Chondrocyte (in vitro differentiated cells): ENCODE data around the gene CCL7. TPM values are rescaled to one million over a fixed set of nuclear protein-coding genes. Genes with fewer than 3 reads are reported as not detected.

Source experiments
- DNase-seq: peaks from one replicate; pipeline ENCODE4 v3.0.0; 2021; ENCODE audit warnings: mixed read lengths, low spot score
- H3K27ac Mint-ChIP-seq: one replicate; pipeline ENCODE4 v1.8.0; 2021; ENCODE audit warnings: mild to moderate bottlenecking, moderate library complexity, mixed read lengths; ENCODE audit not compliant: unreplicated experiment
- H3K27me3 Mint-ChIP-seq: 2 replicates; pipeline ENCODE4 v1.8.0; 2021; ENCODE audit warnings: low read depth, mixed read lengths
- H3K36me3 Mint-ChIP-seq: 2 replicates; pipeline ENCODE4 v1.8.0; 2021; ENCODE audit warnings: low read depth, mixed read lengths
- H3K4me1 Mint-ChIP-seq: 2 replicates; pipeline ENCODE4 v1.8.0; 2021; ENCODE audit warnings: low read depth, mild to moderate bottlenecking, mixed read lengths
- H3K4me3 Mint-ChIP-seq: one replicate; pipeline ENCODE4 v1.8.0; 2021; ENCODE audit warnings: mild to moderate bottlenecking, moderate library complexity, mixed read lengths; ENCODE audit not compliant: unreplicated experiment
- H3K9me3 Mint-ChIP-seq: 2 replicates; pipeline ENCODE4 v1.8.0; 2021; ENCODE audit warnings: low read depth, mixed read lengths
- total RNA-seq: library from RNA; stranded (reverse); gene quantifications from 3 replicates; pipeline ENCODE4 v1.2.1, GENCODE V29; 2021
- TF ChIP-seq, protein P1 (sequence below): fragments of 200-600 bp; sonication (generic); IDR thresholded peaks from 2 replicates; pipeline ENCODE4 v1.5.0; 2021; ENCODE audit warnings: antibody characterized with exemption, mild to moderate bottlenecking, moderate library complexity

CCL7 gene
- total RNA-seq, 1 donor from 2014 or later, result not detected

DNA sequence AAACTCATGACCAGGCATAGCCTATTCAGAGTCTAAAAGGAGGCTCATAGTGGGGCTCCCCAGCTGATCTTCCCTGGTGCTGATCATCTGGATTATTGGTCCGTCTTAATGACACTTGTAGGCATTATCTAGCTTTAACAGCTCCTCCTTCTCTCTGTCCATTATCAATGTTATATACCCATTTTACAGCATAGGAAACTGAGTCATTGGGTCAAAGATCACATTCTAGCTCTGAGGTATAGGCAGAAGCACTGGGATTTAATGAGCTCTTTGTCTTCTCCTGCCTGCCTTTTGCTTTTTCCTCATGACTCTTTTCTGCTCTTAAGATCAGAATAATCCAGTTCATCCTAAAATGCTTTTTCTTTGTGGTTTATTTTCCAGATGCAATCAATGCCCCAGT lies 14.2 kb upstream of the CCL7 start:
- TF ChIP-seq, protein P1, sequence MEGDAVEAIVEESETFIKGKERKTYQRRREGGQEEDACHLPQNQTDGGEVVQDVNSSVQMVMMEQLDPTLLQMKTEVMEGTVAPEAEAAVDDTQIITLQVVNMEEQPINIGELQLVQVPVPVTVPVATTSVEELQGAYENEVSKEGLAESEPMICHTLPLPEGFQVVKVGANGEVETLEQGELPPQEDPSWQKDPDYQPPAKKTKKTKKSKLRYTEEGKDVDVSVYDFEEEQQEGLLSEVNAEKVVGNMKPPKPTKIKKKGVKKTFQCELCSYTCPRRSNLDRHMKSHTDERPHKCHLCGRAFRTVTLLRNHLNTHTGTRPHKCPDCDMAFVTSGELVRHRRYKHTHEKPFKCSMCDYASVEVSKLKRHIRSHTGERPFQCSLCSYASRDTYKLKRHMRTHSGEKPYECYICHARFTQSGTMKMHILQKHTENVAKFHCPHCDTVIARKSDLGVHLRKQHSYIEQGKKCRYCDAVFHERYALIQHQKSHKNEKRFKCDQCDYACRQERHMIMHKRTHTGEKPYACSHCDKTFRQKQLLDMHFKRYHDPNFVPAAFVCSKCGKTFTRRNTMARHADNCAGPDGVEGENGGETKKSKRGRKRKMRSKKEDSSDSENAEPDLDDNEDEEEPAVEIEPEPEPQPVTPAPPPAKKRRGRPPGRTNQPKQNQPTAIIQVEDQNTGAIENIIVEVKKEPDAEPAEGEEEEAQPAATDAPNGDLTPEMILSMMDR, result no peak
- Mint-ChIP-seq H3K9me3 (no peaks in the 10 kb centered on the region), H3K4me1 (peaks cover 77% of the 10 kb centered on the region), H3K4me3 (peak overlapping the region; percentile 74), H3K36me3 (no peaks in the 10 kb centered on the region), H3K27ac (peak overlapping the region; percentile 97), H3K27me3 (no peaks in the 10 kb centered on the region)
- no peak for DNase-seq

DNA sequence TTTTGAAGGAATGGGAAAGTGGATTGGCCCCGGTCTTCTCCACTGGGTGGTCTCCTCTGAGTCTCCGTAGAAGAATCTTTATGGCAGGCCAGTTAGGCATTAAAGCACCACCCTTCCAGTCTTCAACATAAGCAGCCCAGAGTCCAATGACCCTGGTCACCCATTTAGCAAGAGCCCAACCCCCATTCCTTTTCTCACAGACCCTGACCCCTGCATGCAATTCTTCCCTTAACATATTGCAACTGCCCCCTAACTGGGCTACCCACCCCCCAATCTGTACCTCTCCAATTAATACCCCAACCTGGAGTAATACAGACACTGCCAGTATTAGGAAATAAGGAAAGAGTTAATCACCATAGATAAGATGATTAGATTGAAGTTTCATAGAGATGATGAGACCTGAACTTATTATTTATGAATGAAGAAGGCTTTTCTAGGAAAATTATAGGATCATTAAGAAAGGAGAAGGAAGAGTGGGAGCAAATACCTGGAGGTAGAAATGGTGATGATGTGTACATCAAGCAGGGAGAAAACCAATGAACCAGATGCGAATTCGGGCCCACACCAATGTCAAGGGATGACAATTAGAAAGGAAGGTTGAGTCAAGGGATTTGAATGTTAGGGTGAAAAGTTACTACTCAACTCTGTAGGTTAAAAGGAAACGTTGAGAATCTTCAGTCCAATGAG lies 12.6 kb upstream of the CCL7 start:
- Mint-ChIP-seq H3K9me3 (no peaks in the 10 kb centered on the region), H3K27me3 (no peaks in the 10 kb centered on the region), H3K4me1 (peaks cover 61% of the 10 kb centered on the region), H3K27ac (no peak overlapping the region), H3K36me3 (no peaks in the 10 kb centered on the region), H3K4me3 (no peak overlapping the region)
- TF ChIP-seq, protein P1, result no peak
- no peak for DNase-seq

DNA sequence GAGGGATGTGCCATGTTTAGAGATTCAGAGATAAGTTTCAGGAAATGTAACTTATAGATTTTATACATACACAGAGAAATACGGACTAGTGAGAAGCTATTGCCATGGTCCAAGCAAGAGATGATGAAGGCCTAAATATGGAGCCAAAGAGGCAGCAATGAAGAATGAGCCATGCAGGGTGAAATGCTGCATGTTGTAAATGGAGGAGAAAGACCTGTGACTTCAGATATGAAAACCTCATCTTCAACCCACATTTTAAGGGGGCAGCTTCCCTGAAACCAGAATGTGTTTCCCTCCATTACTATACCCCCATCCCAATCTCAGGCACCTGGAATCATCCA lies 12.1 kb upstream of the CCL7 start:
- no peaks in the 10 kb centered on the region for H3K36me3 Mint-ChIP-seq
- no peaks in the 10 kb centered on the region for H3K27me3 Mint-ChIP-seq
- TF ChIP-seq, protein P1, result no peak
- H3K9me3 Mint-ChIP-seq, result no peaks in the 10 kb centered on the region
- no peak overlapping the region for H3K4me3 Mint-ChIP-seq
- peaks cover 56% of the 10 kb centered on the region for H3K4me1 Mint-ChIP-seq
- no peak for DNase-seq
- no peak overlapping the region for H3K27ac Mint-ChIP-seq

DNA sequence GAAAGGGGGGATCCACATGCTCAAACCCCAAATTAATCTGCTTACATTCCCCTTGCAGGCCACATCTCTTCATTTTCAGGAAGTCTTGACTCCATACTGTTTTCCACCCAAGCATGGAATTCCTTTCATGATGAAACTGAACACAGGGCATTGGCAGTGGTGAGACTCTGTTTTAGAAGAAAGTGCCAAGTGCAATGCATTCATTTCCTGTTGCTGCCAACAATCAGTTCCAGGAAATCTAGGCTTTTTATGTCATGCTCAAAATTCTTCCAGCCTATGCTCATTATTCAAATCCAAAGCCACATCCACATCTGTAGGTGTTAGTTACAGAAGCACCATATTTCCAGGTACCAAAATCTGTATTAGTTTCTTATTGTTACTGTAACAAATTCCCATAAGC lies 10.9 kb upstream of the CCL7 start:
- no peak for DNase-seq
- no peaks in the 10 kb centered on the region for H3K9me3 Mint-ChIP-seq
- TF ChIP-seq, protein P1, result no peak
- no peak overlapping the region for H3K4me3 Mint-ChIP-seq
- H3K4me1 Mint-ChIP-seq, result peaks cover 44% of the 10 kb centered on the region
- no peaks in the 10 kb centered on the region for H3K27me3 Mint-ChIP-seq
- no peaks in the 10 kb centered on the region for H3K36me3 Mint-ChIP-seq
- peak overlapping the region; percentile 55 for H3K27ac Mint-ChIP-seq

DNA sequence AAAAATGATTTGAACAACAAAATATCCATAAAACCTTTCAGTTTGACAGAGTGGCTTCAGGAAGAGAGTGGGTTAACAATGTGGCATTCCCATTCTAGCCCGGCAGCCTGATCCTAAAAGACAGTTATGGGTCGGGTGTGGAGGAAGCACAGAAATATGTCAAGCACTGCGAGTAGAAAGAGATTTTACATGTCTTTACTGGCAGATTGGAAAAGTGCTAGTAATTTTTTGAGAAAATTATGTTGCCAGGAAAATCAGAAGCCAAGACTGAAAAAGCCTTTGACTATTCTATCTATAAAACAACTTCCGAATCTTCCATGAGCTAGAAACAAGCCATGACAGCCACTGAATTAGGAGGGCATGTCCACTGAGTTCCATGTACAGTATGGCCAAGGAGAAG lies 9.2 kb upstream of the CCL7 start:
- Mint-ChIP-seq H3K27me3 (peaks cover 8% of the 10 kb centered on the region), H3K4me3 (no peak overlapping the region), H3K9me3 (no peaks in the 10 kb centered on the region), H3K27ac (no peak overlapping the region), H3K4me1 (peaks cover 27% of the 10 kb centered on the region), H3K36me3 (no peaks in the 10 kb centered on the region)
- no peak for DNase-seq
- TF ChIP-seq, protein P1, result no peak
